ENCODE data around the gene POP4. TPM values are rescaled to one million over a fixed set of nuclear protein-coding genes. Genes with fewer than 3 reads are reported as not detected.

POP4 gene
- total and polyA plus RNA-seq, 4 donors, result 46.6 to 82.5 (median 62.2) TPM

DNA sequence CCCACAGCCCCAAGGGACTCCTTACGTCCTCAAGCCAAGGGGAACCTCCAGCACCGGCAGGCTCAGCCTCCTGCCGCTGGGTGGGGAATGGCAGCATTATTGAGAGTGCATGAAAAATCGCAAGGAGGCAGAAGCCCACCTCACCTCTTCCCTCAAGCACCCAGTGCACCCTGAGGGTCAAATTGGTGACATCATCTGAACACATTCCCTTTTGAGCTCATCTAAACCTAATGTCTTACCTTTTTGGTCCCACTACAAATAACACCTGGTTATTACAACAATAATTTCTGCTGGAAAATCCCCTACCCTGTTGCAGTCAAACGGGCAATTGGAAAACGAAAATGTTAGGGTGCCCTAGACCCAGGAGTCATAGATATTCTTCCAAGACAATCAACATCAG lies 12.2 kb upstream of the POP4 start:
- H3K27me3 ChIP-seq (ENCODE audit: control insufficient read depth in 3 of 3, insufficient read depth in 3 of 3, low read length in 2 of 3), result peaks cover 0 to 25% (median 8%) of the 10 kb centered on the region in 3 donors
- WGBS, 2 donors, result 76 to 83% methylated on average over 6 of the region's 6 CpGs
- H3K36me3 ChIP-seq (ENCODE audit: control insufficient read depth in 4 of 4, insufficient read depth in 4 of 4, low read length in 4 of 4), result no peaks in the 10 kb centered on the region
- H3K4me3 ChIP-seq, result no peak overlapping the region
- DNase-seq (no peak), ATAC-seq (ENCODE audit: insufficient read depth, low FRiP score) (no peak)
- no peaks in the 10 kb centered on the region for H3K4me1 ChIP-seq (ENCODE audit: control insufficient read depth in 5 of 5, insufficient read depth in 5 of 5, low read length in 5 of 5)
- H3K9ac ChIP-seq (ENCODE audit: insufficient read depth in 1 of 2, low read length in 2 of 2), result no peak overlapping the region
- TF ChIP-seq, protein P1, sequence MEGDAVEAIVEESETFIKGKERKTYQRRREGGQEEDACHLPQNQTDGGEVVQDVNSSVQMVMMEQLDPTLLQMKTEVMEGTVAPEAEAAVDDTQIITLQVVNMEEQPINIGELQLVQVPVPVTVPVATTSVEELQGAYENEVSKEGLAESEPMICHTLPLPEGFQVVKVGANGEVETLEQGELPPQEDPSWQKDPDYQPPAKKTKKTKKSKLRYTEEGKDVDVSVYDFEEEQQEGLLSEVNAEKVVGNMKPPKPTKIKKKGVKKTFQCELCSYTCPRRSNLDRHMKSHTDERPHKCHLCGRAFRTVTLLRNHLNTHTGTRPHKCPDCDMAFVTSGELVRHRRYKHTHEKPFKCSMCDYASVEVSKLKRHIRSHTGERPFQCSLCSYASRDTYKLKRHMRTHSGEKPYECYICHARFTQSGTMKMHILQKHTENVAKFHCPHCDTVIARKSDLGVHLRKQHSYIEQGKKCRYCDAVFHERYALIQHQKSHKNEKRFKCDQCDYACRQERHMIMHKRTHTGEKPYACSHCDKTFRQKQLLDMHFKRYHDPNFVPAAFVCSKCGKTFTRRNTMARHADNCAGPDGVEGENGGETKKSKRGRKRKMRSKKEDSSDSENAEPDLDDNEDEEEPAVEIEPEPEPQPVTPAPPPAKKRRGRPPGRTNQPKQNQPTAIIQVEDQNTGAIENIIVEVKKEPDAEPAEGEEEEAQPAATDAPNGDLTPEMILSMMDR (IDR thresholded peaks at IDR 0.05; ENCODE audit: control extremely low read depth, extremely low read depth), result no peak
- peaks cover 0 to 4% (median 0%) of the 10 kb centered on the region in 4 donors for H3K9me3 ChIP-seq (ENCODE audit: control insufficient read depth in 4 of 4, insufficient read depth in 3 of 4, low read length in 3 of 4)
- no peak overlapping the region for H3K27ac ChIP-seq (ENCODE audit: low read depth in 1 of 2, low read length in 1 of 2)

DNA sequence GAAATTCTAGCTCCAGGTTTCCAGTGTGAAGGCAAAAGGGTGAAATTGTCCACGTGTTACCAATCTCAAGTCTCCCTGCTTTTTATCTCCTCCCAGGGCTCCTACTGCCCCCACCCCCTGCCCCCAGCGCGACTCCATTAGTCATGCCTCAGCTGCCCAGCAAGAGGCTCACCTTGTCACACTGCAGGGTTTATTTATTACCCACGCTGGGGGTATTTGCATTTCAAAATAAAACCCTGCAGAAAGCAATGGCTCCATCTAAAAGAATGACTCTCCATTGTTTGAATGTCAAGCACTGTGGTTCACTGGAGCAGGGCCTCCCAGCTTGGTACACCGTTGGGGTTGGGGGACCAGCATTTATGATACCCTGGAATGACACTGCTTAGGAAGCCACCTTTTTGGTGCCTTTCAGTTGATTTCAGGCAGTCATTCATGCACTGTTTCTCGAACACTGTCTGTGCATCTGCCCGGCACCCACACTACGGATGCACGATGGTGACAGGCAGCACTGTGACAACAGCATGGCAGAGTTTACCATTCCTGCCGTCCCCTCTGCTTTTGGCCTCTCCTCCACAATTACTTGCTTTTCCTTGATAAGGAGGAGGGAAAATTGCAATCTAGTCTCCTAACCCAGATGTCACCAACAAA lies 9.9 kb upstream of the POP4 start:
- TF ChIP-seq, protein P1 (IDR thresholded peaks at IDR 0.05; ENCODE audit: control extremely low read depth, extremely low read depth), result no peak
- no peaks in the 10 kb centered on the region for H3K4me1 ChIP-seq (ENCODE audit: control insufficient read depth in 5 of 5, insufficient read depth in 5 of 5, low read length in 5 of 5)
- 34 to 39% methylated on average over 10 of the region's 10 CpGs for WGBS, 2 donors
- no peak for ATAC-seq (ENCODE audit: insufficient read depth, low FRiP score)
- no peaks in the 10 kb centered on the region for H3K9me3 ChIP-seq (ENCODE audit: control insufficient read depth in 4 of 4, insufficient read depth in 3 of 4, low read length in 3 of 4)
- H3K27me3 ChIP-seq (ENCODE audit: control insufficient read depth in 3 of 3, insufficient read depth in 3 of 3, low read length in 2 of 3), result peaks cover 0 to 22% (median 8%) of the 10 kb centered on the region in 3 donors
- no peak overlapping the region for H3K9ac ChIP-seq (ENCODE audit: insufficient read depth in 1 of 2, low read length in 2 of 2)
- no peaks in the 10 kb centered on the region for H3K36me3 ChIP-seq (ENCODE audit: control insufficient read depth in 4 of 4, insufficient read depth in 4 of 4, low read length in 4 of 4)
- no peak for DNase-seq
- H3K4me3 ChIP-seq, result no peak overlapping the region
- H3K27ac ChIP-seq (ENCODE audit: low read depth in 1 of 2, low read length in 1 of 2), result no peak overlapping the region

DNA sequence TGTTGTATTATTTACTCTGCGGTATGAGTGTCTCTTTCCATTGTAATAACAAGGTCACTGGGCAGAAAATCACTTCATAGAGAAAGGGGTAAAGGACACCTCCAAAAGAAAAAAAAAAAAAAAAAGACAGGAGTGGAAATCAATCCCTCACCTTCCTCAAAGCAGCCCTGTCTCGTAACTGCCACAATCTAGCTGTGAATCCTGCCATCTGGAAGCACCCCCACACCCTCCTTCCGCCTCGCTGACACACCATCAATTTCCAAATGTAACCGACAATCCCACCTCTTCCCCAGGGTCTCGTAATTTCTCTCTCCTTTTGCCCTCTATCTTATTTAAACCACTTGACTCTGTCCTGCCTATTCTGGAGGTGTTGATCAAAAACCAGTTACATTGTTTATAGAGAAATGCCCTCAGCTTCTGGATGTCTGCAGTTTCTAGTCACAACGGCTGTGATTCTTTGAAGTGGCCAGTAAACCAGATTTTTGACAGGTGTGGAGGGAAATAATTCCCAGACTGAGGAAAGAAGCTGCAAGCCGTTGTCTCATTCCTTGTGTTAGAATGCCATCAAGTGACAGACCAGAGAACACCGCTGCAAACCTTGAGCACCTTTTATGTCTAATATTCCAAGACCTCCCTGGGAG lies 9.1 kb upstream of the POP4 start:
- 24 to 27% methylated on average over 9 of the region's 9 CpGs for WGBS, 2 donors
- DNase-seq (no peak), ATAC-seq (ENCODE audit: insufficient read depth, low FRiP score) (no peak)
- peaks cover 0 to 20% (median 8%) of the 10 kb centered on the region in 3 donors for H3K27me3 ChIP-seq (ENCODE audit: control insufficient read depth in 3 of 3, insufficient read depth in 3 of 3, low read length in 2 of 3)
- H3K9me3 ChIP-seq (ENCODE audit: control insufficient read depth in 4 of 4, insufficient read depth in 3 of 4, low read length in 3 of 4), result no peaks in the 10 kb centered on the region
- no peak overlapping the region for H3K4me3 ChIP-seq
- TF ChIP-seq, protein P1 (IDR thresholded peaks at IDR 0.05; ENCODE audit: control extremely low read depth, extremely low read depth), result no peak
- no peak overlapping the region for H3K9ac ChIP-seq (ENCODE audit: insufficient read depth in 1 of 2, low read length in 2 of 2)
- H3K4me1 ChIP-seq (ENCODE audit: control insufficient read depth in 5 of 5, insufficient read depth in 5 of 5, low read length in 5 of 5), result no peaks in the 10 kb centered on the region
- no peak overlapping the region for H3K27ac ChIP-seq (ENCODE audit: low read depth in 1 of 2, low read length in 1 of 2)
- H3K36me3 ChIP-seq (ENCODE audit: control insufficient read depth in 4 of 4, insufficient read depth in 4 of 4, low read length in 4 of 4), result no peaks in the 10 kb centered on the region

Data from lung (tissue), 12 donors.